Activated T-cell treated with anti-CD3 and anti-CD28 coated beads, Interleukin-2, amount 50 U/mL, for 24 hours (primary cell): ENCODE data around the gene EYS.
"Not testable (repeated sequence)": the region's sequence is repeated elsewhere in the genome, so short reads cannot be mapped to it uniquely, and the experiment has no call there.

Experiments used
- DNase-seq: peaks from one replicate; pipeline ENCODE4 v3.0.0-alpha.2; 2020
- H3K27ac Mint-ChIP-seq: 2 replicates; pipeline ENCODE4 v1.8.0; 2020; ENCODE audit warnings: mild to moderate bottlenecking, mixed read lengths
- H3K27me3 Mint-ChIP-seq: 2 replicates; pipeline ENCODE4 v1.8.0; 2020; ENCODE audit warnings: mixed read lengths
- H3K36me3 Mint-ChIP-seq: 2 replicates; pipeline ENCODE4 v1.8.0; 2020; ENCODE audit warnings: low read depth, mixed read lengths
- H3K4me1 Mint-ChIP-seq: 2 replicates; pipeline ENCODE4 v1.8.0; 2020; ENCODE audit warnings: low read depth, mixed read lengths
- H3K4me3 Mint-ChIP-seq: 2 replicates; pipeline ENCODE4 v1.8.0; 2020; ENCODE audit warnings: mild to moderate bottlenecking, moderate library complexity, mixed read lengths
- H3K9me3 Mint-ChIP-seq: 2 replicates; pipeline ENCODE4 v1.8.0; 2020; ENCODE audit warnings: mixed read lengths

Gene EYS

GRCh38 chr6:63783096-63783495 lies 1923.9 kb downstream of the EYS start:
- Mint-ChIP-seq H3K27me3 (peaks cover 39% of the 10 kb centered on the region), H3K36me3 (no peaks in the 10 kb centered on the region), H3K4me1 (no peaks in the 10 kb centered on the region), H3K9me3 (no peaks in the 10 kb centered on the region), H3K4me3 (no peak overlapping the region), H3K27ac (no peak overlapping the region)
- no peak for DNase-seq

- Mint-ChIP-seq H3K4me3 (no peak overlapping the region), H3K27me3 (peaks cover 11% of the 10 kb centered on the region), H3K36me3 (no peaks in the 10 kb centered on the region), H3K4me1 (no peaks in the 10 kb centered on the region), H3K9me3 (no peaks in the 10 kb centered on the region), H3K27ac (no peak overlapping the region)
- DNase-seq: no peak
Observed at GRCh38 chr6:63774961-63775360, 1932.1 kb downstream of the EYS start.

GRCh38 chr6:63773200-63773599 lies 1933.8 kb downstream of the EYS start:
- H3K4me3 Mint-ChIP-seq: no peak overlapping the region
- H3K36me3 Mint-ChIP-seq: no peaks in the 10 kb centered on the region
- peaks cover 3% of the 10 kb centered on the region for H3K9me3 Mint-ChIP-seq
- peaks cover 17% of the 10 kb centered on the region for H3K27me3 Mint-ChIP-seq
- H3K4me1 Mint-ChIP-seq: no peaks in the 10 kb centered on the region
- no peak overlapping the region for H3K27ac Mint-ChIP-seq
- no peak for DNase-seq

GRCh38 chr6:63765828-63766227 lies 1941.2 kb downstream of the EYS start:
- no peaks in the 10 kb centered on the region for H3K36me3 Mint-ChIP-seq
- no peak overlapping the region for H3K4me3 Mint-ChIP-seq
- no peak for DNase-seq

GRCh38 chr6:63764318-63764916 lies 1942.6 kb downstream of the EYS start:
- no peak for DNase-seq
- H3K4me1 Mint-ChIP-seq: no peaks in the 10 kb centered on the region
- H3K4me3 Mint-ChIP-seq: no peak overlapping the region
- H3K36me3 Mint-ChIP-seq: no peaks in the 10 kb centered on the region
- no peak overlapping the region for H3K27ac Mint-ChIP-seq
- peaks cover 6% of the 10 kb centered on the region for H3K9me3 Mint-ChIP-seq
- H3K27me3 Mint-ChIP-seq: peaks cover 21% of the 10 kb centered on the region

More at GRCh38 chr6:63765828-63766227, 1941.2 kb downstream of the EYS start:
- Mint-ChIP-seq H3K4me1 (no peaks in the 10 kb centered on the region), H3K27ac (no peak overlapping the region), H3K9me3 (peaks cover 6% of the 10 kb centered on the region), H3K27me3 (peaks cover 21% of the 10 kb centered on the region)

- H3K36me3 Mint-ChIP-seq: peaks cover 24% of the 10 kb centered on the region
- peaks cover 14% of the 10 kb centered on the region for H3K9me3 Mint-ChIP-seq
- H3K27me3 Mint-ChIP-seq: no peaks in the 10 kb centered on the region
- H3K4me1 Mint-ChIP-seq: no peaks in the 10 kb centered on the region
- DNase-seq: no peak
- no peak overlapping the region for H3K27ac Mint-ChIP-seq
- H3K4me3 Mint-ChIP-seq: no peak overlapping the region
Observed at GRCh38 chr6:63760199-63760598, 1946.8 kb downstream of the EYS start.

GRCh38 chr6:63759605-63760105 lies 1947.4 kb downstream of the EYS start:
- peaks cover 27% of the 10 kb centered on the region for H3K36me3 Mint-ChIP-seq
- no peak overlapping the region for H3K4me3 Mint-ChIP-seq
- no peak for DNase-seq
- H3K9me3 Mint-ChIP-seq: peaks cover 14% of the 10 kb centered on the region
- no peaks in the 10 kb centered on the region for H3K4me1 Mint-ChIP-seq
- H3K27ac Mint-ChIP-seq: no peak overlapping the region
- no peaks in the 10 kb centered on the region for H3K27me3 Mint-ChIP-seq

GRCh38 chr6:63757826-63758225 lies 1949.2 kb downstream of the EYS start:
- no peak for DNase-seq
- peaks cover 27% of the 10 kb centered on the region for H3K36me3 Mint-ChIP-seq
- no peak overlapping the region for H3K27ac Mint-ChIP-seq
- no peak overlapping the region for H3K4me3 Mint-ChIP-seq
- H3K27me3 Mint-ChIP-seq: no peaks in the 10 kb centered on the region
- H3K4me1 Mint-ChIP-seq: no peaks in the 10 kb centered on the region
- peaks cover 14% of the 10 kb centered on the region for H3K9me3 Mint-ChIP-seq

- DNase-seq, H3K27ac Mint-ChIP-seq, H3K27me3 Mint-ChIP-seq, H3K4me1 Mint-ChIP-seq, H3K4me3 Mint-ChIP-seq: not testable (repeated sequence)
- Mint-ChIP-seq H3K36me3 (peaks cover 27% of the 10 kb centered on the region), H3K9me3 (peaks cover 14% of the 10 kb centered on the region)
Observed at GRCh38 chr6:63757275-63757674, 1949.8 kb downstream of the EYS start.

- Mint-ChIP-seq H3K27me3 (no peaks in the 10 kb centered on the region), H3K4me3 (no peak overlapping the region), H3K27ac (no peak overlapping the region), H3K4me1 (no peaks in the 10 kb centered on the region), H3K36me3 (peaks cover 6% of the 10 kb centered on the region), H3K9me3 (peaks cover 6% of the 10 kb centered on the region)
- no peak for DNase-seq
Observed at GRCh38 chr6:63750400-63750799, 1956.6 kb downstream of the EYS start.

- Mint-ChIP-seq H3K27ac (no peak overlapping the region), H3K36me3 (no peaks in the 10 kb centered on the region), H3K9me3 (peaks cover 5% of the 10 kb centered on the region), H3K4me1 (no peaks in the 10 kb centered on the region), H3K4me3 (no peak overlapping the region), H3K27me3 (no peaks in the 10 kb centered on the region)
- DNase-seq: no peak
Observed at GRCh38 chr6:63745784-63746183, 1961.2 kb downstream of the EYS start.

- H3K4me1 Mint-ChIP-seq: no peaks in the 10 kb centered on the region
- no peak overlapping the region for H3K27ac Mint-ChIP-seq
- peaks cover 5% of the 10 kb centered on the region for H3K9me3 Mint-ChIP-seq
- no peak for DNase-seq
- H3K36me3 Mint-ChIP-seq: no peaks in the 10 kb centered on the region
- H3K27me3 Mint-ChIP-seq: no peaks in the 10 kb centered on the region
- H3K4me3 Mint-ChIP-seq: no peak overlapping the region
Observed at GRCh38 chr6:63744810-63745209, 1962.2 kb downstream of the EYS start.

GRCh38 chr6:63743691-63744090 lies 1963.3 kb downstream of the EYS start:
- no peaks in the 10 kb centered on the region for H3K27me3 Mint-ChIP-seq
- no peaks in the 10 kb centered on the region for H3K4me1 Mint-ChIP-seq
- H3K27ac Mint-ChIP-seq: no peak overlapping the region
- no peaks in the 10 kb centered on the region for H3K36me3 Mint-ChIP-seq
- peaks cover 5% of the 10 kb centered on the region for H3K9me3 Mint-ChIP-seq
- no peak overlapping the region for H3K4me3 Mint-ChIP-seq
- DNase-seq: no peak

- Mint-ChIP-seq H3K27me3 (no peaks in the 10 kb centered on the region), H3K4me1 (no peaks in the 10 kb centered on the region), H3K36me3 (peaks cover 3% of the 10 kb centered on the region), H3K27ac (no peak overlapping the region), H3K4me3 (no peak overlapping the region), H3K9me3 (no peaks in the 10 kb centered on the region)
- no peak for DNase-seq
Observed at GRCh38 chr6:63742060-63742459, 1965.0 kb downstream of the EYS start.

GRCh38 chr6:63740709-63741108 lies 1966.3 kb downstream of the EYS start:
- Mint-ChIP-seq H3K9me3 (peaks cover 1% of the 10 kb centered on the region), H3K4me3 (no peak overlapping the region), H3K4me1 (no peaks in the 10 kb centered on the region), H3K27me3 (no peaks in the 10 kb centered on the region), H3K27ac (no peak overlapping the region), H3K36me3 (peaks cover 3% of the 10 kb centered on the region)
- no peak for DNase-seq
